Ectodermal cell (in vitro differentiated cells): ENCODE data around the gene IGF2BP3.

Experiments used
- H3K27ac ChIP-seq: 2 replicates; pipeline ENCODE4 v1.7.0; 2013; ENCODE audit warnings: mild to moderate bottlenecking, low read depth, low read length; ENCODE audit not compliant: insufficient read depth, poor library complexity, severe bottlenecking
- H3K27me3 ChIP-seq: 2 replicates; pipeline ENCODE4 v1.7.0; 2013; ENCODE audit warnings: mild to moderate bottlenecking, low read length; ENCODE audit not compliant: insufficient read depth, control insufficient read depth, poor library complexity, severe bottlenecking
- H3K36me3 ChIP-seq: one replicate; pipeline ENCODE4 v1.7.0; 2013; ENCODE audit warnings: low read length; ENCODE audit not compliant: control insufficient read depth, insufficient read depth
- H3K4me1 ChIP-seq: one replicate; pipeline ENCODE4 v1.7.0; 2013; ENCODE audit warnings: low read length; ENCODE audit not compliant: control insufficient read depth, insufficient read depth
- H3K4me3 ChIP-seq: 2 replicates; pipeline ENCODE4 v1.7.0; 2013; ENCODE audit warnings: low read depth, low read length, control low read depth; ENCODE audit not compliant: insufficient read depth
- H3K9me3 ChIP-seq: 2 replicates; pipeline ENCODE4 v1.7.0; 2013; ENCODE audit warnings: mild to moderate bottlenecking, low read length, moderate library complexity; ENCODE audit not compliant: control insufficient read depth
- WGBS, 2 experiments: methylation state at CpG; one replicate each; pipeline ENCODE4 v1.1.7; 2013; ENCODE audit warnings: missing lambda C conversion rate in 2 of 2; 5-methylcytosine and 5-hydroxymethylcytosine counted together

The IGF2BP3 gene

GRCh38 chr7:23358152-23358674, 112.1 kb downstream of the IGF2BP3 start:
- no peaks in the 10 kb centered on the region for H3K27me3 ChIP-seq
- WGBS, 2 experiments, result 92 to 96% methylated on average over 2 of the region's 2 CpGs
- no peaks in the 10 kb centered on the region for H3K9me3 ChIP-seq
- peaks cover 6% of the 10 kb centered on the region for H3K36me3 ChIP-seq
- H3K4me1 ChIP-seq, result peaks cover under 1% of the 10 kb centered on the region
- H3K27ac ChIP-seq, result no peak overlapping the region
- H3K4me3 ChIP-seq, result no peak overlapping the region

- Histone ChIP-seq H3K27ac (no peak overlapping the region), H3K27me3 (no peaks in the 10 kb centered on the region), H3K4me3 (no peak overlapping the region), H3K9me3 (no peaks in the 10 kb centered on the region), H3K36me3 (peaks cover 6% of the 10 kb centered on the region), H3K4me1 (peaks cover 4% of the 10 kb centered on the region)
- WGBS, 2 experiments, result 69 to 76% methylated on average over 4 of the region's 6 CpGs
Observed at GRCh38 chr7:23357190-23358093, 112.8 kb downstream of the IGF2BP3 start.

- WGBS, 2 experiments, result 93 to 96% methylated on average over 2 to 3 of the region's 3 CpGs
- Histone ChIP-seq H3K27ac (no peak overlapping the region), H3K4me1 (peaks cover 5% of the 10 kb centered on the region), H3K27me3 (no peaks in the 10 kb centered on the region), H3K36me3 (peaks cover 6% of the 10 kb centered on the region), H3K9me3 (no peaks in the 10 kb centered on the region), H3K4me3 (no peak overlapping the region)
Observed at GRCh38 chr7:23356726-23357125, 113.6 kb downstream of the IGF2BP3 start.

- Histone ChIP-seq H3K4me3 (no peak overlapping the region), H3K4me1 (peaks cover 10% of the 10 kb centered on the region), H3K9me3 (no peaks in the 10 kb centered on the region), H3K27ac (no peak overlapping the region), H3K36me3 (peaks cover 6% of the 10 kb centered on the region), H3K27me3 (no peaks in the 10 kb centered on the region)
- WGBS, 2 experiments, result 94 to 96% methylated on average over 3 of the region's 3 CpGs
Observed at GRCh38 chr7:23356168-23356567, 114.1 kb downstream of the IGF2BP3 start.

- H3K27me3 ChIP-seq, result no peaks in the 10 kb centered on the region
- peaks cover 5% of the 10 kb centered on the region for H3K36me3 ChIP-seq
- WGBS, 2 experiments, result 75 to 80% methylated on average over 4 of the region's 5 CpGs
- H3K27ac ChIP-seq, result no peak overlapping the region
- H3K4me3 ChIP-seq, result no peak overlapping the region
- H3K9me3 ChIP-seq, result no peaks in the 10 kb centered on the region
- peaks cover 17% of the 10 kb centered on the region for H3K4me1 ChIP-seq
Observed at GRCh38 chr7:23353172-23353571, 117.1 kb downstream of the IGF2BP3 start.

- Histone ChIP-seq H3K4me3 (no peak overlapping the region), H3K36me3 (peaks cover 19% of the 10 kb centered on the region), H3K9me3 (no peaks in the 10 kb centered on the region), H3K4me1 (peaks cover 17% of the 10 kb centered on the region), H3K27me3 (no peaks in the 10 kb centered on the region), H3K27ac (no peak overlapping the region)
- WGBS, 2 experiments, result 92 to 98% methylated on average over 2 of the region's 2 CpGs
Observed at GRCh38 chr7:23350466-23350865, 119.8 kb downstream of the IGF2BP3 start.

GRCh38 chr7:23349484-23350157, 120.7 kb downstream of the IGF2BP3 start:
- Histone ChIP-seq H3K4me1 (peaks cover 17% of the 10 kb centered on the region), H3K36me3 (peaks cover 25% of the 10 kb centered on the region), H3K9me3 (no peaks in the 10 kb centered on the region), H3K4me3 (no peak overlapping the region), H3K27ac (no peak overlapping the region), H3K27me3 (no peaks in the 10 kb centered on the region)
- WGBS, 2 experiments, result 74 to 82% methylated on average over 7 of the region's 7 CpGs

GRCh38 chr7:23347682-23348180, 122.6 kb downstream of the IGF2BP3 start:
- H3K27ac ChIP-seq, result no peak overlapping the region
- peaks cover 33% of the 10 kb centered on the region for H3K36me3 ChIP-seq
- 94 to 95% methylated on average over 8 of the region's 8 CpGs for WGBS, 2 experiments

GRCh38 chr7:23347033-23347681, 123.1 kb downstream of the IGF2BP3 start:
- peaks cover 38% of the 10 kb centered on the region for H3K36me3 ChIP-seq
- no peaks in the 10 kb centered on the region for H3K27me3 ChIP-seq
- H3K4me1 ChIP-seq, result peaks cover 13% of the 10 kb centered on the region
- H3K27ac ChIP-seq, result no peak overlapping the region
- WGBS, 2 experiments, result 95 to 96% methylated on average over 7 to 9 of the region's 9 CpGs
- H3K9me3 ChIP-seq, result no peaks in the 10 kb centered on the region
- no peak overlapping the region for H3K4me3 ChIP-seq

More at GRCh38 chr7:23347682-23348180, 122.6 kb downstream of the IGF2BP3 start:
- no peaks in the 10 kb centered on the region for H3K9me3 ChIP-seq
- H3K4me3 ChIP-seq, result no peak overlapping the region
- H3K27me3 ChIP-seq, result no peaks in the 10 kb centered on the region
- H3K4me1 ChIP-seq, result peaks cover 13% of the 10 kb centered on the region
